Esophagus squamous epithelium (tissue), 4 donors: ENCODE data around the gene POMP.

ENCODE experiments used
- CTCF ChIP-seq, 6 experiments: fragments of 450-650 bp in 4 of 6; fragments of 200-600 bp in 2 of 6; sonication (generic) in 2 of 6; IDR thresholded peaks; one replicate each; pipeline ENCODE4 v1.5.1; 2016 to 2019; ENCODE audit warnings: antibody characterized with exemption in 6 of 6, mild to moderate bottlenecking in 4 of 6, moderate library complexity in 4 of 6
- POLR2A ChIP-seq, 4 donors: fragments of 450-650 bp; IDR thresholded peaks; one replicate each; pipeline ENCODE4 v1.6.1; 2017; ENCODE audit warnings: antibody characterized with exemption in 4 of 4, mild to moderate bottlenecking in 4 of 4, moderate library complexity in 3 of 4

DNA sequence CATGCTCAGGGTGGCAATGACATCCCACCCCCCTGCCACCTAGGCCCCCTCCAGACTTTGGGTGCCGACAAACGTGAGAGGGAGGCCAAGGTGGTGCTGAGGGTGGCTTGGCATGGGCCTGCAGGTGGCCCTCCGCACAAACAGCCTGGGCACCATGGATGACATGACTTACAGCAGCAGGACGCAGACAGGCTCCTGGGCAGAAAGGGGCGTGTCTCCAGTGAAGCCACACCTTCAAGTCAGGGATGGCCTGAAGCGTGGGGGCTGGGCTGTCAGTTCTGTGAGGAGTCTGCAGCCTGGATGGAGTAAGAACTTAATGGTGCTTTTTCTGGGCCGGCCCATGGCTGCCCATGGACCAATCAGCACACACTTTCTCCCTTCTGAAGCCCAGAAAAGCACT lies 25.3 kb downstream of the POMP start:
- TF ChIP-seq CTCF (IDR thresholded peaks at IDR 0.05) (no peak), POLR2A (IDR thresholded peaks at IDR 0.05) (no peak)
